ENCODE results near the gene SAT2. TPM values are rescaled to one million over a fixed set of nuclear protein-coding genes. Genes with fewer than 3 reads are reported as not detected.

SAT2 gene
- total RNA-seq, 1 experiment from 2014 or later: 52.0 TPM

GRCh38 chr17:7650509-7651096, 23.0 kb upstream of the SAT2 start, which contains the start of gene ATP1B2:
TSS of gene ATP1B2 (plus strand) at chr17:7650926. CDS start at chr17:7651519, 593 bp downstream.
- Histone ChIP-seq H3K27ac (no peak within 1 kb of the TSS), H2AFZ (no peak within 1 kb of the TSS), H4K20me1 (ENCODE audit: insufficient read depth) (no peaks in the 10 kb centered on the region), H3K9me2 (ENCODE audit: insufficient read depth) (no peaks in the 10 kb centered on the region), H3K36me3 (ENCODE audit: low read depth) (no peaks in the 10 kb centered on the region), H3K4me2 (peak within 1 kb of the TSS; percentile 23; the same call in 1 of the 2 replicates), H3K9me3 (ENCODE audit: insufficient read depth, low read depth) (no peaks in the 10 kb centered on the region), H3K27me3 (ENCODE audit: insufficient read depth, low read depth) (peaks cover 11% of the 10 kb centered on the region), H3F3A (ENCODE audit: insufficient read depth, low read depth) (peaks cover 5% of the 10 kb centered on the region; the same call in 1 of the 2 replicates), H3K79me2 (ENCODE audit: low read depth) (no peaks in the 10 kb centered on the region), H3K4me3 (no peak within 1 kb of the TSS), H3K4me1 (replicated peaks; ENCODE audit: insufficient read depth) (no peaks in the 10 kb centered on the region)
- intact Hi-C loops (cut with micrococcal nuclease; ENCODE audit: unreplicated experiment): no loop called here
- CTCF ChIA-PET: interaction anchor here (0.6 to 1.0 kb wide), 6 partner anchors 21 to 340 kb away, joined by 3 to 8 read pairs (median 4); partner anchors contain the start of gene TNFSF13
- POLR2A ChIA-PET (ENCODE audit: unreplicated experiment): interaction anchor here (0.6 kb wide), 5 partner anchors 37 to 281 kb away, joined by 3 to 9 read pairs (median 4); partner anchors contain the start of genes TP53 and TRAPPC1
- no TSS peak for BruUV-seq (replicated peaks)
- TF ChIP-seq CTCF (conservative IDR thresholded peaks at IDR 0.05) (no peak), EZH2 (IDR thresholded peaks at IDR 0.05; ENCODE audit: low read depth) (no peak)
- DNase-seq: peak in 1 of 2 experiments; percentile 57

DNA sequence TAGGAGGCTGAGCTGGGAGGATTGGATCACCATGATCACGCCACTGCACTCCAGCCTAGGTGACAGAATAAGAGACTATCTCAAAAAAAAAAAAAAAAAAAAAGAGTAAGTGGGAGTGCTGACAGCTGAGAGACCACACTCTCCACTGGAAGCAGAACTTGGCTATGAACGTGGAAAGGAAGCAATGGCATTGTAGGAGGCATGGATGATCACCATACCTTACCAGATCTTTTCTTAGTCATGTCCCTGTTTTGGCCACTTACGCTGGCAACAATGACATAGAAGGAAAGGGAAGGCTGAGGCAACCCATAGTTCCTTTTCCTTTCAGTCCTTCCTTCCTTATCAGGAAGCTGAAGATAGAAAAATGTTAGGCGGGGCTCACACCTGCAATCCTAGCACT, 19.4 kb upstream of the SAT2 start:
- Histone ChIP-seq H3K4me1 (replicated peaks; ENCODE audit: insufficient read depth) (no peaks in the 10 kb centered on the region), H2AFZ (no peak overlapping the region), H3K79me2 (ENCODE audit: low read depth) (no peaks in the 10 kb centered on the region), H3F3A (ENCODE audit: insufficient read depth, low read depth) (peaks cover 5% of the 10 kb centered on the region; the same call in 1 of the 2 replicates), H3K36me3 (ENCODE audit: low read depth) (no peaks in the 10 kb centered on the region), H4K20me1 (ENCODE audit: insufficient read depth) (no peaks in the 10 kb centered on the region), H3K9me2 (ENCODE audit: insufficient read depth) (no peaks in the 10 kb centered on the region), H3K9me3 (ENCODE audit: insufficient read depth, low read depth) (no peaks in the 10 kb centered on the region), H3K27me3 (ENCODE audit: insufficient read depth, low read depth) (no peaks in the 10 kb centered on the region), H3K27ac (no peak overlapping the region), H3K4me2 (no peak overlapping the region), H3K4me3 (no peak overlapping the region)
- intact Hi-C loops (cut with micrococcal nuclease; ENCODE audit: unreplicated experiment): no loop called here
- BruUV-seq (replicated peaks): no TSS peak
- DNase-seq: no peak
- ChIA-PET CTCF (no interaction called here), POLR2A (ENCODE audit: unreplicated experiment) (no interaction called here)
- no peak for TF ChIP-seq CTCF (conservative IDR thresholded peaks at IDR 0.05)
- TF ChIP-seq EZH2 (IDR thresholded peaks at IDR 0.05; ENCODE audit: low read depth): no peak

- Histone ChIP-seq H3K36me3 (ENCODE audit: low read depth) (no peaks in the 10 kb centered on the region), H3K27ac (no peak overlapping the region), H3K4me1 (replicated peaks; ENCODE audit: insufficient read depth) (no peaks in the 10 kb centered on the region), H4K20me1 (ENCODE audit: insufficient read depth) (no peaks in the 10 kb centered on the region), H3K9me2 (ENCODE audit: insufficient read depth) (no peaks in the 10 kb centered on the region), H2AFZ (no peak overlapping the region), H3K79me2 (ENCODE audit: low read depth) (no peaks in the 10 kb centered on the region), H3K9me3 (ENCODE audit: insufficient read depth, low read depth) (no peaks in the 10 kb centered on the region), H3K27me3 (ENCODE audit: insufficient read depth, low read depth) (no peaks in the 10 kb centered on the region), H3K4me2 (no peak overlapping the region), H3K4me3 (no peak overlapping the region), H3F3A (ENCODE audit: insufficient read depth, low read depth) (peaks cover 5% of the 10 kb centered on the region; the same call in 1 of the 2 replicates)
- ChIA-PET POLR2A (ENCODE audit: unreplicated experiment) (no interaction called here), CTCF (interaction anchor here (0.6 kb wide), 1 partner anchor 133 kb away, joined by 3 read pairs; no protein-coding TSS in a partner anchor)
- DNase-seq: no peak
- TF ChIP-seq CTCF (conservative IDR thresholded peaks at IDR 0.05) (no peak), EZH2 (IDR thresholded peaks at IDR 0.05; ENCODE audit: low read depth) (no peak)
- intact Hi-C loops (cut with micrococcal nuclease; ENCODE audit: unreplicated experiment): no loop called here
- no TSS peak for BruUV-seq (replicated peaks)
Observed at GRCh38 chr17:7646457-7646856, 18.8 kb upstream of the SAT2 start.

All from PC-9 (cell line).